Mesendoderm (in vitro differentiated cells): ENCODE results near the gene CEP68.

ENCODE experiments used
- DNase-seq: peaks from one replicate; pipeline ENCODE4 v3.0.0; 2013
- H2AK5ac ChIP-seq: 2 replicates; pipeline ENCODE4 v1.6.1; 2013; ENCODE audit warnings: low read length, inconsistent platforms
- H2BK120ac ChIP-seq: 2 replicates; pipeline ENCODE4 v1.6.1; 2013; ENCODE audit warnings: low read depth, mild to moderate bottlenecking, low read length, moderate library complexity, mixed read lengths
- H2BK15ac ChIP-seq: replicated peaks from 2 replicates; pipeline ENCODE4 v1.6.1; 2013; ENCODE audit warnings: low read depth, mild to moderate bottlenecking, moderate library complexity
- H2BK5ac ChIP-seq: 2 replicates; pipeline ENCODE4 v1.6.1; 2013; ENCODE audit warnings: low read length, inconsistent platforms
- H3K18ac ChIP-seq: 2 replicates; pipeline ENCODE4 v1.6.1; 2013; ENCODE audit warnings: mild to moderate bottlenecking, low read length, mixed read lengths
- H3K23ac ChIP-seq: one replicate; pipeline ENCODE4 v1.6.1; 2013; ENCODE audit warnings: low read length
- H3K27ac ChIP-seq: 2 replicates; pipeline ENCODE4 v1.5.1; 2013; ENCODE audit warnings: low read depth, mild to moderate bottlenecking, inconsistent platforms, low read length, moderate library complexity
- H3K27me3 ChIP-seq: 2 replicates; pipeline ENCODE4 v1.6.1; 2013; ENCODE audit warnings: low read length, control low read depth, mild to moderate bottlenecking, inconsistent platforms; ENCODE audit not compliant: insufficient read depth, poor library complexity
- H3K36me3 ChIP-seq: 2 replicates; pipeline ENCODE4 v1.6.1; 2013; ENCODE audit warnings: low read length, inconsistent platforms; ENCODE audit not compliant: control insufficient read depth, insufficient read depth
- H3K4ac ChIP-seq: one replicate; pipeline ENCODE4 v1.6.1; 2013; ENCODE audit warnings: low read depth, mild to moderate bottlenecking, low read length, moderate library complexity
- H3K4me1 ChIP-seq: 2 replicates; pipeline ENCODE4 v1.6.1; 2013; ENCODE audit warnings: low read depth, low read length, inconsistent platforms; ENCODE audit not compliant: control insufficient read depth
- H3K4me2 ChIP-seq: 2 replicates; pipeline ENCODE4 v1.6.1; 2013; ENCODE audit warnings: low read length
- H3K4me3 ChIP-seq: 2 replicates; pipeline ENCODE4 v1.5.1; 2013; ENCODE audit warnings: mild to moderate bottlenecking, low read length
- H3K56ac ChIP-seq: one replicate; pipeline ENCODE4 v1.6.1; 2013; ENCODE audit warnings: low read length
- H3K79me1 ChIP-seq: 2 replicates; pipeline ENCODE4 v1.6.1; 2013; ENCODE audit warnings: low read length, inconsistent platforms
- H3K79me2 ChIP-seq: 2 replicates; pipeline ENCODE4 v1.6.1; 2013; ENCODE audit warnings: mild to moderate bottlenecking, low read length; ENCODE audit not compliant: control insufficient read depth, insufficient read depth
- H3K9ac ChIP-seq: 2 replicates; pipeline ENCODE4 v1.6.1; 2013; ENCODE audit warnings: low read length, inconsistent platforms
- H4K5ac ChIP-seq: one replicate; pipeline ENCODE4 v1.6.1; 2013; ENCODE audit warnings: low read length
- H4K8ac ChIP-seq: one replicate; pipeline ENCODE4 v1.6.1; 2013; ENCODE audit warnings: low read depth, mild to moderate bottlenecking, control low read depth, low read length, moderate library complexity
- WGBS: extraction: QIAGEN DNeasy Blood & Tissue Kit; methylation state at CpG from one replicate; pipeline ENCODE4 v1.1.7; 2013; ENCODE audit warnings: low lambda C conversion rate, missing lambda C conversion rate; ENCODE audit not compliant: insufficient coverage; ENCODE audit errors: extremely low coverage; 5-methylcytosine and 5-hydroxymethylcytosine counted together

Gene CEP68

DNA sequence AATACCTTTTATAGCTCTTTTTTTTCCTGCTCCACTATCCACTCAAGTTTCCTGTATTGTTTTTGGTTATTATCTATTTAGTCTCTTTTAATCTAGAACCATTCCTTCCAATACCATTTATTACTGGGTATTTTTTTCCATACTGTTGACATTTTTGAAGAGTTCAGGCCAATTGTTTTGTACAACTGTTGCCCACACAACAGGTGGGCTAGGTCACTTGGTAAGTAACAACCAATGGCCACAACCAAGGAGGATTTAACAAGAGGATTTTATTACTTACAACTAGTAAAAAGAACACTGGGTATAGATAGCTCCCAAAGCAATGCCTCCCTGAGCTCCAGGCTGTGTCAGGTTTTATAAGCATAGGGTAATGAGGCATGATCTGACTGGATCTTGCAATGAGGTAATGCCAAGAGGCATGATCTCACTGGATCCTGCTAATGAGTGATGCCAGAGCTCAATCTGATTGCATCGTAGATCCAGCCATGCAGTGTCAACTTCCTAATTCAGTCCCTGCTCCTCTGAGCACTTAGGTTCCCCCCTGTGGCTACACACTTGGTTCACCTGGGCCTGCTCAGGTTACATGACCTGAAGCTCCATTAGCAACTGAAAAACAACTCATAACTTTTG lies 7.1 kb upstream of the CEP68 start:
- WGBS, result no CpG with 5 or more reads among the region's 1 CpG
- Histone ChIP-seq H4K5ac (no peak overlapping the region), H3K4ac (no peak overlapping the region), H3K27me3 (no peaks in the 10 kb centered on the region), H2BK15ac (no peak overlapping the region), H3K56ac (peak overlapping the region; percentile 15), H3K9ac (no peak overlapping the region), H3K36me3 (no peaks in the 10 kb centered on the region), H4K8ac (no peak overlapping the region), H3K18ac (no peak overlapping the region), H2BK120ac (no peak overlapping the region), H3K4me3 (no peak overlapping the region), H3K79me2 (no peaks in the 10 kb centered on the region), H2BK5ac (no peak overlapping the region), H3K27ac (no peak overlapping the region), H3K4me1 (no peaks in the 10 kb centered on the region), H2AK5ac (no peak overlapping the region), H3K4me2 (no peak overlapping the region), H3K79me1 (no peaks in the 10 kb centered on the region), H3K23ac (no peak overlapping the region)
- DNase-seq, result peak; percentile 90

DNA sequence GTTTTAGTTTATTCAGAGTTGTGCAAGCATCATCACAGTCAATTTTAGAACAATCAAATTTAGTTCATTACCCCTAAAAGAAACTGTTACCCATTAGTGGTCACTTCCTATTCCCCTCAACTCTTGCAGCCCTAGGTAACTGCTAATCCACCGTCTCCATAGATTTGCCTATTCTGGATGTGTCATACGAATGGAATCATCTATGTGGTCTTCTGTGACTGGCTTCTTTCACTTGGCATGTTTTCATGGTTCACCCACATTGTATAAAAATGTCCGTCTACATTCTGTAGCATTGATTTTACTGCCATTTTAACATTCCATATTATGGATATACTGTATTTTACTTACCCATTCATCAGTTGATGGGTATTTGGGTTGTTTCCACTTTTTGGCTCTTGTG lies 5.3 kb upstream of the CEP68 start:
- H4K5ac ChIP-seq, result no peak overlapping the region
- H3K4me3 ChIP-seq, result no peak overlapping the region
- H3K79me1 ChIP-seq, result no peaks in the 10 kb centered on the region
- no peaks in the 10 kb centered on the region for H3K27me3 ChIP-seq
- no peak overlapping the region for H3K4me2 ChIP-seq
- no peak overlapping the region for H2BK120ac ChIP-seq
- H2BK15ac ChIP-seq, result no peak overlapping the region
- no peaks in the 10 kb centered on the region for H3K36me3 ChIP-seq
- no peak overlapping the region for H3K4ac ChIP-seq
- no peak overlapping the region for H3K56ac ChIP-seq
- no peaks in the 10 kb centered on the region for H3K79me2 ChIP-seq
- H3K23ac ChIP-seq, result no peak overlapping the region
- no peak overlapping the region for H2BK5ac ChIP-seq
- no peak overlapping the region for H3K9ac ChIP-seq
- WGBS, result no CpG with 5 or more reads among the region's 3 CpGs
- no peak overlapping the region for H2AK5ac ChIP-seq
- no peak overlapping the region for H3K18ac ChIP-seq
- no peak overlapping the region for H4K8ac ChIP-seq
- H3K4me1 ChIP-seq, result no peaks in the 10 kb centered on the region
- H3K27ac ChIP-seq, result no peak overlapping the region
- no peak for DNase-seq

DNA sequence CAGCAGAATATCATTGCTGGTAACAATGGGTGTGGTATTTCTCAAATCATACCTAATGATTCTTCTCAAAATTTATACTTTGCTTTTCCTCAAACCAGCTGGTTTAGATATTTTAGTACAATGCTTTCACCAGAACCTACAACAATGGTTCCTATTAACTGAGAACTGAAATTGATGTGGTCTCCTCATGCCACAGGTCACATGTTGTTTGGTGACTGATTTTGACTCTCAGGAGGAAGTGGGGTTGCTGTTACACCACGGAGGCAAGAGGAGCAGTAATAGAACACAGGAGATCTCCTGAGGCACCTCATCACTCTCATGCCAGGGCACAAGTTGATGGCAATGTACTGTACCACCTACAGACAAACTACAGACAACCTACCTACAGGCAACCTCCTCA lies 3.0 kb upstream of the CEP68 start:
- Histone ChIP-seq H3K27me3 (no peaks in the 10 kb centered on the region), H3K23ac (no peak overlapping the region), H3K4me2 (no peak overlapping the region), H2BK120ac (no peak overlapping the region), H3K79me1 (peaks cover 4% of the 10 kb centered on the region), H4K5ac (no peak overlapping the region), H3K4me1 (peaks cover 4% of the 10 kb centered on the region), H2BK5ac (no peak overlapping the region), H3K4me3 (no peak overlapping the region), H2BK15ac (no peak overlapping the region), H3K4ac (no peak overlapping the region), H3K9ac (no peak overlapping the region), H3K18ac (no peak overlapping the region), H3K79me2 (peaks cover 6% of the 10 kb centered on the region), H4K8ac (no peak overlapping the region), H2AK5ac (no peak overlapping the region), H3K56ac (no peak overlapping the region), H3K27ac (no peak overlapping the region), H3K36me3 (no peaks in the 10 kb centered on the region)
- DNase-seq, result no peak
- WGBS, result no CpG with 5 or more reads among the region's 1 CpG

DNA sequence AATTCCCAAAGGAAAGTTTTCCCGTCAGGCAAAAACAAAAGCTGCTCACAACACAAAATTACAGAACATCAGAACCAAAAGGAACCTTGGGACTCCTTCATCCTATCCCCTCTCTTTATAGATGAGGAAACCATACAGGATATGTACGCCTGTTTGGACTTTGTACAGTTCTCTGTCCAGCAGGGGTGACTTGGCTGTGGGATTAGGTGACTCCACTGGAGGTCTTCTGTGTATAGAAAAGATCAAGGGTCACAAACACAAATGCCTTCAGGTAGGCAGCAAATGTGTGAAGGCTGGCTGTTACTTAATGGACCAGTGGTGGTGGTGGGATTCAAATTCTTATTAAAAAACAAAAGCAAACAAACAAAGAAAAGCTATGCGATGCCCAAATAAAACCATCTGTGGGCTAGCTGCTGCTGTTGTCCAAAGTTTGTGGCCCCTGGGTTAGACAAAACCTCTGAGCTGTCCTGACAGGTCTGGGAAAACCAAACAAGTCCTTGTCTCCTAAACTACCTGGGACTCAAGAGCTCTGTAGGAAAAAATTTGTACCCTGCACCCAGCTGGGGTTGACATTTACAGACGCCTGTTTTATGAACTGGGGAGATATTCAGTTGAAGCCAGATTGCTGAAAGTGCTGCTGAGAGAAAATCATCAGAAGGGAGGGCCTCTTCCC lies 1.3 kb upstream of the CEP68 start:
- H3K79me1 ChIP-seq, result peaks cover 4% of the 10 kb centered on the region
- WGBS, result no CpG with 5 or more reads among the region's 4 CpGs
- H2BK120ac ChIP-seq, result no peak overlapping the region
- no peak overlapping the region for H3K56ac ChIP-seq
- H3K4me1 ChIP-seq, result peaks cover 4% of the 10 kb centered on the region
- H3K27ac ChIP-seq, result no peak overlapping the region
- no peaks in the 10 kb centered on the region for H3K36me3 ChIP-seq
- no peak for DNase-seq
- H2AK5ac ChIP-seq, result no peak overlapping the region
- no peak overlapping the region for H3K18ac ChIP-seq
- no peak overlapping the region for H2BK15ac ChIP-seq
- H4K5ac ChIP-seq, result no peak overlapping the region
- H3K4ac ChIP-seq, result no peak overlapping the region
- no peak overlapping the region for H3K4me2 ChIP-seq
- no peak overlapping the region for H2BK5ac ChIP-seq
- H3K4me3 ChIP-seq, result no peak overlapping the region
- no peak overlapping the region for H4K8ac ChIP-seq
- H3K27me3 ChIP-seq, result no peaks in the 10 kb centered on the region
- peaks cover 6% of the 10 kb centered on the region for H3K79me2 ChIP-seq
- no peak overlapping the region for H3K23ac ChIP-seq
- no peak overlapping the region for H3K9ac ChIP-seq

DNA sequence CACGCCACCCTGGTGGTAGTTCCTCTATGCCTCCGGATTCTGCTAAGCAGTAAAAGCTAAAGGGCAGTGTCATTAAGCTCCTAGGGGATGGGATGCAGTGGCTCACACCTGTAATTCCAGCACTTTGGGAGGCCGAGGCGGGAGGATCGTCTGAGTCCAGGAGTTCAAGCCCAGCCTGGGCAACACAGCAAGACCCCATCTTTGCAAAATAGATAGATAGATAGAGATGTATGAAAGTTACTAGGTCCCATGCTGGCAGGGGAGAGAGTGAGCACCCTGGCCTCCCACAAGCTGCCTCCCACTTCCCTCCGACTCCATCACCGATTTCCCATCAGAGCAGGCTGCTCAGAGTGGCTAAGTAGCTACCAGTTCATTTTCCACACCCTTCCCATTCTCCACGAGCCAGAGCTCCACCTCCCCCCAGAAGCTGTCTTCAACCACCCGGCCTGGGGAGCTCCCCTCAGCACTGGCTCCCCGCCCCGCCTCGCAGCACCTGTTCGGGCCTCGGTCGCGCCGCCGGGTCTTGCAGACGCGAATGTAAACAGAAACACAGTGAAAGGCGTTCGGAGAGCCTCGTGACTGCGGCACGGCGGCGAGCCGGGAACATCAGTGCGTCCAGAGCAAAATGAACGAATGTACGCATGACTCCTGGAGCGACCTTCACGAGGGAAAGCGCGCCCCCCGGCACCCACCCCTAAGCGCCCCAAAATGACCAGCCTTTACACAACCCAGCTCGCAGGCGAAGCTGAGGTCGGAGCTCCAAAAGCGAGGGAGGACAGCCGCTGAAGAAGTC lies 598 bp upstream of the CEP68 start:
- no peak overlapping the region for H4K5ac ChIP-seq
- no peaks in the 10 kb centered on the region for H3K36me3 ChIP-seq
- H3K18ac ChIP-seq, result no peak overlapping the region
- H3K27me3 ChIP-seq, result no peaks in the 10 kb centered on the region
- H3K9ac ChIP-seq, result peak overlapping the region; percentile 62
- peaks cover 4% of the 10 kb centered on the region for H3K4me1 ChIP-seq
- H2BK120ac ChIP-seq, result no peak overlapping the region
- no peak overlapping the region for H2BK15ac ChIP-seq
- H4K8ac ChIP-seq, result no peak overlapping the region
- no peak overlapping the region for H2BK5ac ChIP-seq
- H3K56ac ChIP-seq, result peak overlapping the region; percentile 80
- WGBS, result no CpG with 5 or more reads among the region's 42 CpGs
- peaks cover 8% of the 10 kb centered on the region for H3K79me2 ChIP-seq
- peak overlapping the region; percentile 52 for H3K4me2 ChIP-seq
- H3K23ac ChIP-seq, result no peak overlapping the region
- H3K4ac ChIP-seq, result no peak overlapping the region
- H3K79me1 ChIP-seq, result peaks cover 6% of the 10 kb centered on the region
- H2AK5ac ChIP-seq, result no peak overlapping the region
- no peak for DNase-seq
- no peak overlapping the region for H3K27ac ChIP-seq
- H3K4me3 ChIP-seq, result peak overlapping the region; percentile 73
